H9 (cell line): ENCODE measurements around the gene PRIM2. TPM values are rescaled to one million over a fixed set of nuclear protein-coding genes. Genes with fewer than 3 reads are reported as not detected.
"Not testable (repeated sequence)": the region's sequence is repeated elsewhere in the genome, so short reads cannot be mapped to it uniquely, and the experiment has no call there.

Experiments
- DNase-seq: peaks from one replicate; pipeline ENCODE4 v3.0.0-alpha.2; 2017
- H2AFZ ChIP-seq: one replicate; pipeline ENCODE4 v1.6.1; 2013; ENCODE audit warnings: mild to moderate bottlenecking, low read length, control low read depth, moderate library complexity
- H2AK5ac ChIP-seq: 2 replicates; pipeline ENCODE4 v1.6.1; 2013; ENCODE audit warnings: low read length, control low read depth, mixed read lengths; ENCODE audit not compliant: insufficient read length
- H2BK120ac ChIP-seq: one replicate; pipeline ENCODE4 v1.6.1; 2013; ENCODE audit warnings: low read depth, mild to moderate bottlenecking, low read length, control low read depth, inconsistent platforms; ENCODE audit not compliant: poor library complexity, severe bottlenecking
- H2BK12ac ChIP-seq: 2 replicates; pipeline ENCODE4 v1.6.1; 2013; ENCODE audit warnings: low read length, control low read depth, mixed read lengths, low read depth; ENCODE audit not compliant: insufficient read length
- H2BK15ac ChIP-seq: 2 replicates; pipeline ENCODE4 v1.6.1; 2013; ENCODE audit warnings: low read depth, low read length, control low read depth
- H2BK20ac ChIP-seq: one replicate; pipeline ENCODE4 v1.6.1; 2013; ENCODE audit warnings: low read depth, mild to moderate bottlenecking, low read length, control low read depth, inconsistent platforms; ENCODE audit not compliant: poor library complexity, severe bottlenecking
- H2BK5ac ChIP-seq: 2 replicates; pipeline ENCODE4 v1.6.1; 2013; ENCODE audit warnings: low read length, control low read depth, mixed read lengths; ENCODE audit not compliant: insufficient read length
- H3K14ac ChIP-seq: 2 replicates; pipeline ENCODE4 v1.6.1; 2013; ENCODE audit warnings: low read length, control low read depth; ENCODE audit not compliant: insufficient read depth
- H3K18ac ChIP-seq: 2 replicates; pipeline ENCODE4 v1.6.1; 2013; ENCODE audit warnings: low read depth, mild to moderate bottlenecking, mixed read lengths, low read length, control low read depth; ENCODE audit not compliant: insufficient read length
- H3K23ac ChIP-seq: 2 replicates; pipeline ENCODE4 v1.6.1; 2013; ENCODE audit warnings: low read length, control low read depth, mixed read lengths, low read depth; ENCODE audit not compliant: insufficient read length
- H3K23me2 ChIP-seq: 2 replicates; pipeline ENCODE4 v1.6.1; 2013; ENCODE audit warnings: low read depth, mild to moderate bottlenecking, mixed read lengths, low read length, control low read depth; ENCODE audit not compliant: insufficient read length, poor library complexity, severe bottlenecking
- H3K27ac ChIP-seq: 2 replicates; pipeline ENCODE4 v1.5.1; 2013; ENCODE audit warnings: low read length, control low read depth, mixed read lengths, low read depth; ENCODE audit not compliant: insufficient read length
- H3K27me3 ChIP-seq: 2 replicates; pipeline ENCODE4 v1.6.1; 2013; ENCODE audit warnings: low read length, control low read depth, inconsistent platforms; ENCODE audit not compliant: insufficient read depth
- H3K4ac ChIP-seq: 2 replicates; pipeline ENCODE4 v1.6.1; 2013; ENCODE audit warnings: low read depth, mild to moderate bottlenecking, control low read depth, inconsistent platforms, low read length, moderate library complexity
- H3K4me1 ChIP-seq: 2 replicates; pipeline ENCODE4 v1.6.1; 2013; ENCODE audit warnings: low read length, control low read depth, inconsistent platforms; ENCODE audit not compliant: insufficient read depth
- H3K4me2 ChIP-seq: 2 replicates; pipeline ENCODE4 v1.6.1; 2013; ENCODE audit warnings: low read length, control low read depth, mixed read lengths; ENCODE audit not compliant: insufficient read length, insufficient read depth
- H3K56ac ChIP-seq: 2 replicates; pipeline ENCODE4 v1.6.1; 2013; ENCODE audit warnings: low read depth, mild to moderate bottlenecking, mixed read lengths, low read length, control low read depth; ENCODE audit not compliant: insufficient read length
- H3K79me1 ChIP-seq: 2 replicates; pipeline ENCODE4 v1.6.1; 2013; ENCODE audit warnings: low read depth, mild to moderate bottlenecking, moderate library complexity, low read length, control low read depth, inconsistent platforms; ENCODE audit not compliant: insufficient read depth, poor library complexity, severe bottlenecking
- H3K79me2 ChIP-seq: 2 replicates; pipeline ENCODE4 v1.6.1; 2013; ENCODE audit warnings: low read length, control low read depth, inconsistent platforms; ENCODE audit not compliant: insufficient read depth
- H3K9ac ChIP-seq: 2 replicates; pipeline ENCODE4 v1.6.1; 2013; ENCODE audit warnings: low read length, control low read depth, mixed read lengths; ENCODE audit not compliant: insufficient read length; ENCODE audit errors: extremely low read depth
- H3K9me3 ChIP-seq: one replicate; pipeline ENCODE4 v1.6.1; 2013; ENCODE audit warnings: low read depth, low read length, inconsistent platforms; ENCODE audit not compliant: control insufficient read depth
- H3T11ph ChIP-seq: one replicate; pipeline ENCODE4 v1.6.1; 2013; ENCODE audit warnings: mild to moderate bottlenecking, low read length, control low read depth, inconsistent platforms
- H4K20me1 ChIP-seq: one replicate; pipeline ENCODE4 v1.6.1; 2013; ENCODE audit not compliant: control insufficient read depth, insufficient read length, insufficient read depth
- H4K5ac ChIP-seq: 2 replicates; pipeline ENCODE4 v1.6.1; 2013; ENCODE audit warnings: low read depth, mild to moderate bottlenecking, mixed read lengths, low read length, control low read depth; ENCODE audit not compliant: insufficient read length
- H4K8ac ChIP-seq: replicated peaks from 2 replicates; pipeline ENCODE4 v1.6.1; 2013; ENCODE audit warnings: low read length, control low read depth, mixed read lengths, low read depth; ENCODE audit not compliant: insufficient read length
- H4K91ac ChIP-seq: 2 replicates; pipeline ENCODE4 v1.6.1; 2013; ENCODE audit warnings: low read depth, mild to moderate bottlenecking, moderate library complexity, mixed read lengths, low read length, control low read depth; ENCODE audit not compliant: insufficient read length
- H3K27ac Mint-ChIP-seq, 3 experiments: 2 replicates in 2 of 3; 3 replicates in 1 of 3; pipeline ENCODE4 v1.8.0; 2020 to 2021; ENCODE audit warnings: mixed read lengths in 3 of 3, mild to moderate bottlenecking in 1 of 3, moderate library complexity in 1 of 3
- H3K27me3 Mint-ChIP-seq: 2 replicates; pipeline ENCODE4 v1.8.0; 2021; ENCODE audit warnings: low read depth, mild to moderate bottlenecking, moderate library complexity, mixed read lengths
- H3K36me3 Mint-ChIP-seq, 3 experiments: 2 replicates in 2 of 3; 3 replicates in 1 of 3; pipeline ENCODE4 v1.8.0; 2020 to 2021; ENCODE audit warnings: low read depth in 3 of 3, mixed read lengths in 3 of 3; ENCODE audit not compliant: insufficient read depth in 1 of 3
- H3K4me1 Mint-ChIP-seq, 2 experiments: 2 replicates each; pipeline ENCODE4 v1.8.0; 2020; ENCODE audit warnings: mixed read lengths in 2 of 2
- H3K4me3 Mint-ChIP-seq, 2 experiments: 2 replicates in 1 of 2; 3 replicates in 1 of 2; pipeline ENCODE4 v1.8.0; 2020 to 2021; ENCODE audit warnings: mild to moderate bottlenecking in 2 of 2, mixed read lengths in 2 of 2, moderate library complexity in 1 of 2
- H3K9me3 Mint-ChIP-seq, 2 experiments: 2 replicates in 1 of 2; 3 replicates in 1 of 2; pipeline ENCODE4 v1.8.0; 2020; ENCODE audit warnings: mild to moderate bottlenecking in 2 of 2, mixed read lengths in 2 of 2, moderate library complexity in 1 of 2
- WGBS: extraction: QIAGEN DNeasy Blood & Tissue Kit; methylation state at CpG from one replicate; pipeline ENCODE4 v1.1.7; 2013; ENCODE audit warnings: missing lambda C conversion rate, low lambda C conversion rate, mixed read lengths; ENCODE audit not compliant: insufficient read length; ENCODE audit errors: extremely low coverage; 5-methylcytosine and 5-hydroxymethylcytosine counted together
- total RNA-seq: library from RNA; stranded (reverse); gene quantifications from 2 replicates; pipeline ENCODE4 v1.2.1, GENCODE V29; 2021

Gene PRIM2
- total RNA-seq, 1 experiment from 2014 or later = 43.0 TPM

DNA sequence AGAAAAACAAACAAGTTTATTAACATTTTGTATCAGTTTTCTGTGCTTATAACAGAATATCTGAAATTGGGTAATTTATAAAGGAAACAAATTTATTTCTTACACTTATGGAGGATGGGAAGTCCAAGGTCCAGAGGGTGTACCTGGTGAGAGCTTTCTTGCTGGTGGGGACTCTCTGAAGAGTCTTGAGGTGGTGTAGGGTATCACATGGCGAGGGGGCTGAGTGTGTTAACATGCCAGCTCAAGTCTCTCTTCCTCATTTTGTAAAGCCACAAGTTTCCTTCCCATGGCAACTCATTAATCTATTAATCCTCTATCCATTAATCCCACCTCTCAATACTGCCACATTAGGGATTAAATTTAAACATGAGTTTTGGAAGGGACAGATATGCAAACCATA, 212.3 kb downstream of the PRIM2 start:
- H2BK15ac ChIP-seq, H4K20me1 ChIP-seq, H3K9me3 ChIP-seq, H3K79me1 ChIP-seq, H3K9ac ChIP-seq, H4K8ac ChIP-seq, H3K79me2 ChIP-seq, H2BK12ac ChIP-seq, H3K4ac ChIP-seq, H3K14ac ChIP-seq, H2AK5ac ChIP-seq, H2BK5ac ChIP-seq, H2AFZ ChIP-seq, H2BK20ac ChIP-seq, H3K27ac Mint-ChIP-seq, H3K23ac ChIP-seq, H3K18ac ChIP-seq, H4K91ac ChIP-seq, H3K27me3 ChIP-seq, H3K4me1 ChIP-seq, H2BK120ac ChIP-seq, H3K27ac ChIP-seq, DNase-seq, H3K4me3 Mint-ChIP-seq, H3K56ac ChIP-seq, H4K5ac ChIP-seq, H3K9me3 Mint-ChIP-seq, H3T11ph ChIP-seq, H3K36me3 Mint-ChIP-seq, H3K27me3 Mint-ChIP-seq, H3K4me2 ChIP-seq, H3K23me2 ChIP-seq: not testable (repeated sequence)
- H3K4me1 Mint-ChIP-seq = peaks cover 16 to 17% of the 10 kb centered on the region in 2 experiments
- no CpG with 5 or more reads among the region's 1 CpG for WGBS

GRCh38 chr6:57532660-57533059, 215.2 kb downstream of the PRIM2 start:
- not testable (repeated sequence) for H3K79me1 ChIP-seq, H3K27me3 Mint-ChIP-seq, H2BK20ac ChIP-seq, H3K23me2 ChIP-seq, H4K91ac ChIP-seq, H3K9ac ChIP-seq, H3T11ph ChIP-seq, H3K27me3 ChIP-seq, H3K14ac ChIP-seq, H3K4me3 Mint-ChIP-seq, H3K36me3 Mint-ChIP-seq, H3K23ac ChIP-seq, H3K9me3 ChIP-seq, H2BK12ac ChIP-seq, H3K4ac ChIP-seq, H3K18ac ChIP-seq, H2AK5ac ChIP-seq, H4K8ac ChIP-seq, H3K9me3 Mint-ChIP-seq, DNase-seq, H3K4me2 ChIP-seq, H2BK5ac ChIP-seq, H4K20me1 ChIP-seq, H3K79me2 ChIP-seq, H2AFZ ChIP-seq, H2BK120ac ChIP-seq, H3K27ac ChIP-seq, H3K4me1 ChIP-seq, H2BK15ac ChIP-seq, H3K4me1 Mint-ChIP-seq, H4K5ac ChIP-seq, H3K56ac ChIP-seq
- no CpG with 5 or more reads among the region's 2 CpGs for WGBS
- H3K27ac Mint-ChIP-seq = 0 out of 7 replicates have a peak overlapping the region, but pooled peaks of 1 of the 3 experiments have one; percentile 83
